Small intestine (tissue), 7 donors: ENCODE results near the gene HRCT1. TPM values are rescaled to one million over a fixed set of nuclear protein-coding genes. Genes with fewer than 3 reads are reported as not detected.

ENCODE experiments used
- DNase-seq, 2 donors: peaks; one replicate each; pipeline versions ENCODE4 v3.0.0 to v3.0.0-alpha.2; 2013
- FAIRE-seq: peaks from 2 replicates; lab custom pipeline; 2012; peaks lifted over from hg19 to GRCh38; lab: Jason Lieb, UNC
- H3K27ac ChIP-seq, 3 donors: one replicate each; pipeline ENCODE4 v1.5.1; 2013; ENCODE audit warnings: low read length in 2 of 3, mild to moderate bottlenecking in 2 of 3, control low read depth in 1 of 3, inconsistent platforms in 1 of 3, low read depth in 1 of 3, moderate library complexity in 1 of 3
- H3K27me3 ChIP-seq, 3 donors: one replicate each; pipeline ENCODE4 v1.6.1; 2013; ENCODE audit warnings: low read length in 3 of 3, inconsistent platforms in 1 of 3; ENCODE audit not compliant: control insufficient read depth in 3 of 3, insufficient read depth in 3 of 3
- H3K36me3 ChIP-seq, 3 donors: one replicate each; pipeline ENCODE4 v1.6.1; 2013; ENCODE audit warnings: low read length in 3 of 3, inconsistent platforms in 1 of 3, low read depth in 1 of 3, mild to moderate bottlenecking in 1 of 3, moderate library complexity in 1 of 3; ENCODE audit not compliant: control insufficient read depth in 3 of 3, insufficient read depth in 2 of 3
- H3K4me1 ChIP-seq, 3 donors: one replicate each; pipeline ENCODE4 v1.6.1; 2013; ENCODE audit warnings: low read length in 2 of 3, inconsistent platforms in 1 of 3, low read depth in 1 of 3, mild to moderate bottlenecking in 1 of 3, moderate library complexity in 1 of 3; ENCODE audit not compliant: control insufficient read depth in 3 of 3, insufficient read depth in 2 of 3
- H3K4me3 ChIP-seq, 3 donors: one replicate each; pipeline ENCODE4 v1.5.1; 2013; ENCODE audit warnings: low read length in 3 of 3, control low read depth in 1 of 3, inconsistent platforms in 1 of 3, low read depth in 1 of 3, mild to moderate bottlenecking in 1 of 3, moderate library complexity in 1 of 3
- H3K9me3 ChIP-seq, 2 donors: one replicate each; pipeline ENCODE4 v1.6.1; 2013; ENCODE audit warnings: low read depth in 1 of 2, low read length in 1 of 2; ENCODE audit not compliant: control insufficient read depth in 2 of 2, insufficient read depth in 1 of 2
- WGBS, 3 donors: extraction: QIAGEN DNeasy Blood & Tissue Kit; methylation state at CpG; one replicate each; pipeline ENCODE4 v1.1.7; 2013; 5-methylcytosine and 5-hydroxymethylcytosine counted together
- polyA plus RNA-seq, 4 donors: library from polyadenylated mRNA; stranded (reverse) in 3 of 4; unstranded in 1 of 4; fragments of 200-250 nt in 3 of 4; fragments of 120-200 nt in 1 of 4; gene quantifications; one replicate each; pipeline versions ENCODE4 v1.2.1 to v1.2.3, GENCODE V29; 2013
- donor health status: healthy with polysubstance abuse.
- donor health status: control.
- donor health status: control.
- donor health status: Bipolar disorder and iron deficiency.
- donor health status: healthy.

Gene HRCT1
- polyA plus RNA-seq, 4 donors, result 1.8 to 17.8 (median 7.5) TPM

DNA sequence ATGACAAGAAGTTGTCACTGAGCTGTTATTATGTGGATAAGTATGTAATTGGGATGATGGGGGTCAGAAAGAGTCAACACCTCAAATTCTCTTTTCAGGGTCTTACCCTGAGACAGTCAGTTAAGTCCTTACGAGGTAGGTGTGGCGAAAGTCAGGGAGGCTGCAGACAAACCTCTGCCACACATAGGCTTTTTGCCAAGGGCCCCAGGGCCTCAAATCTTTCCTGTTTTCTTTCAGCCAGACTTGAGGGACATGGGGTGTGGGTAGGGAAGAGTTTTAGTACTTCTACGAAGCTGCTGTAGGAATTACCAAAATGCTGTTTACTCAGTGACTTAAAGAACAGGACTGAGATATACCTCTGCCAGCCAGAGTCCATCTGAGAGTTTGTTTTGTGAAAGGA lies 38.2 kb downstream of the HRCT1 start:
- no peak overlapping the region for H3K27ac ChIP-seq
- H3K36me3 ChIP-seq, result no peaks in the 10 kb centered on the region
- FAIRE-seq, result no peak
- H3K4me1 ChIP-seq, result peaks cover 11 to 40% (median 12%) of the 10 kb centered on the region in 3 donors
- DNase-seq, result no peak
- no peaks in the 10 kb centered on the region for H3K27me3 ChIP-seq
- no peak overlapping the region for H3K4me3 ChIP-seq
- WGBS, 3 donors, result 50 to 75% (median 60%) methylated on average over 3 of the region's 3 CpGs
- H3K9me3 ChIP-seq, result no peaks in the 10 kb centered on the region

DNA sequence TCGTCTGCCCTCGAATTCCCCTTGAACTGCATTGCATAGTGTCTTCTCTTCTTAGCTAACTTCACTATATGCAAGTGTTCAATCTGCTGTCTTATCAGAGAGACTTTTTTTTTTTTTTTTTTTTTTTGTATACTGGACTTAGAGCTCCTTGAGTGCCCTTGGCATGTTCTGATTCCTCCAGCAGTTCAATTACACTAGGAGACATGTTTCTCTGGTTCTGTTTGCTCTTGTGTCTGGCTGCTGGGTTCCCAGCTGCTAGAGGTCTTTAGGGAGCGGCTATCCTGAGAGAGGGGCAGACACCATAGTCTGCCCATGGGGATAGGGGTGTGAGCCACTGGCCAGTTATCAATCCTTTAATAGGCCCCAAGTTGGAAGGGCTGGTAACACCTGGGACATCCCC lies 38.8 kb downstream of the HRCT1 start:
- H3K4me3 ChIP-seq, result no peak overlapping the region
- peak overlapping the region; percentile 51 to 84 (median 71) for H3K27ac ChIP-seq
- H3K4me1 ChIP-seq, result peaks cover 11 to 39% (median 11%) of the 10 kb centered on the region in 3 donors
- H3K36me3 ChIP-seq, result no peaks in the 10 kb centered on the region
- FAIRE-seq, result no peak
- DNase-seq, result peak; percentile 48 to 76
- no peaks in the 10 kb centered on the region for H3K27me3 ChIP-seq
- H3K9me3 ChIP-seq, result no peaks in the 10 kb centered on the region
- WGBS, 3 donors, result 37 to 76% (median 55%) methylated on average over 3 of the region's 3 CpGs

- Histone ChIP-seq H3K4me3 (peak overlapping the region in 1 of 3 donors; percentile 1), H3K27ac (peak overlapping the region; percentile 51 to 84 (median 71)), H3K4me1 (peaks cover 8 to 33% (median 9%) of the 10 kb centered on the region in 3 donors), H3K9me3 (no peaks in the 10 kb centered on the region), H3K27me3 (no peaks in the 10 kb centered on the region), H3K36me3 (no peaks in the 10 kb centered on the region)
- no peak for FAIRE-seq
- WGBS, 3 donors, result 29 to 33% (median 30%) methylated on average over 10 of the region's 10 CpGs
- peak; percentile 80 to 88 for DNase-seq
Measured at GRCh38 chr9:35945341-35946018, 39.5 kb downstream of the HRCT1 start.

DNA sequence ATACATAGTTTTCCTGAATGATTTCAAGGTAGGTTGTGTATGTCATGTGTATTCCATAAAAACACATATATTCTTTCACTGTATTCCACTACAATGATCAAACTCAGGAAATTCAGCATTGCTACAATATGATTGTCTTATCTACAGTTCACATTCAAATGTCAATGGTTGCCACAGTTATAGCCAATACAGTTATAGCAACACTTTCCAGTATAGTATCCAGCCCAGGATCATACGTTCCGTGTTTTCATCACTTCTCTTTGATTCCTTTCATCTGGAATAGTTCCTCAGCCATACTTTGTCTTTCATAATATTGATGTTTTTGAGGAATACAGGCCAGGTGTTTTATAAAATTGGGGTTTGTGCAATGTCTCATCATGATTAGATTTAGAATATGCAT lies 42.4 kb downstream of the HRCT1 start:
- FAIRE-seq (no peak), DNase-seq (no peak)
- H3K4me3 ChIP-seq, result no peak overlapping the region
- no peaks in the 10 kb centered on the region for H3K9me3 ChIP-seq
- peaks cover 5 to 23% (median 6%) of the 10 kb centered on the region in 3 donors for H3K4me1 ChIP-seq
- no peaks in the 10 kb centered on the region for H3K36me3 ChIP-seq
- H3K27ac ChIP-seq, result no peak overlapping the region
- WGBS, 3 donors, result 76 to 93% (median 87%) methylated on average over 2 of the region's 2 CpGs
- H3K27me3 ChIP-seq, result no peaks in the 10 kb centered on the region

DNA sequence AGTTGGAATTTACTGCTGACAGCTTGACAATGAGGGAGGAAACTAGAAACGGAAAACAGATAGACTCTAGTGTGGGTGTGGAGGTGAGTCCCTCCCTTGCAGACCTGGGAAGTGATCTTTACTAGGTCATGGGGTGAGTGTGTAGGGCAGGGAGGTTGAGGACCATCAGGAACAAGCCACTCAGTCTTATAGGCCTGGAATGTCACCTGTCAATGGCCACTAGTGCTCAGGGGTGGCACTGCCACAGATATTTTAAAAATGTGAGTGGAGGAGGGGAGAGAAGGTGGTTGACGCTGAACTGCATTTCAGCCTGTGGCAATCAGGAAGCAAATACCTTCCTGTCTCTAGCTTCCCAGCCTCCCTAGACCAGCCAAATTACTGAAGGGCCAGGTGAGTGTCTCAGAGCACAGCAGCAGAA lies 42.9 kb downstream of the HRCT1 start:
- H3K36me3 ChIP-seq, result no peaks in the 10 kb centered on the region
- DNase-seq (no peak), FAIRE-seq (no peak)
- no peak overlapping the region for H3K27ac ChIP-seq
- H3K4me3 ChIP-seq, result no peak overlapping the region
- 44 to 59% (median 58%) methylated on average over 2 of the region's 2 CpGs for WGBS, 3 donors
- H3K9me3 ChIP-seq, result no peaks in the 10 kb centered on the region
- H3K27me3 ChIP-seq, result no peaks in the 10 kb centered on the region
- H3K4me1 ChIP-seq, result peaks cover 5 to 23% (median 6%) of the 10 kb centered on the region in 3 donors

GRCh38 chr9:35951736-35952135 lies 45.7 kb downstream of the HRCT1 start:
- no peaks in the 10 kb centered on the region for H3K9me3 ChIP-seq
- no peaks in the 10 kb centered on the region for H3K36me3 ChIP-seq
- no peaks in the 10 kb centered on the region for H3K27me3 ChIP-seq
- no peak overlapping the region for H3K27ac ChIP-seq
- 50 to 59% (median 58%) methylated on average over 6 of the region's 6 CpGs for WGBS, 3 donors
- peaks cover 0 to 5% (median 2%) of the 10 kb centered on the region in 3 donors for H3K4me1 ChIP-seq
- no peak for FAIRE-seq
- no peak overlapping the region for H3K4me3 ChIP-seq
- DNase-seq, result no peak

DNA sequence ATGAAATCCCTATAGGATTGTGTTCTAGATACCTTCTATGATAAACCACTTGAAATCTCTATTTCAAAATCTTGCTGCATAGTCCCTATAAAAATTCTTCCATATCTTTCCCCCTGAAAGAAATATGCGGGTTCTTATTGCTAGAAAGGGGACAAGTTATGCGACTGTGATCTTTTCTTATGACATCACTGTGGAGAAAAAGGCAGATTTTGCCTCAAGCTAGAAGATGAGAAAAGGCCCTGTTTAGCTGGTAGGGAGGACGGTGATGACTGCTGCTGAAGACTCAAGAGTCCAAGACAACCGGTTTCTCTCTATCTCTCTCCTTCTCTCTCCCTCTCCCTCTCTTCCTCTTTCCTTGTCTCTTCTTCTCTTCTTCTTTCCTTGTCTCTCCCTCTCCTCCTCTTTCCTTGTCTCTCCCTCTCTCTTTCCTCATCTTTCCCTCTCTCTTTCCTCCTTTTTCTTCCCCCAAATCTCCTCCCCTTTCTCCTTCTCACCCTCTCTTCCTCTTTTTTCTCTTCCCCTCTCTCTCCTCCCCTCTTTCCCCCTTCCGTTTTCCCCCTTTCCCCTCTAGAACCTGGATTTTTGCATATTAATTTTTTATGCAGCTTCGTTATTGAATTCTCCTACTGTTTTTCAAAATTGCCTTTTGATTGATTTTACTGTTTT lies 46.7 kb downstream of the HRCT1 start:
- H3K4me3 ChIP-seq, result no peak overlapping the region
- no peaks in the 10 kb centered on the region for H3K27me3 ChIP-seq
- no peaks in the 10 kb centered on the region for H3K9me3 ChIP-seq
- H3K4me1 ChIP-seq, result peaks cover 0 to 5% (median 2%) of the 10 kb centered on the region in 3 donors
- no peaks in the 10 kb centered on the region for H3K36me3 ChIP-seq
- H3K27ac ChIP-seq, result no peak overlapping the region
- 80 to 86% (median 82%) methylated on average over 6 of the region's 6 CpGs for WGBS, 3 donors
- FAIRE-seq (no peak), DNase-seq (no peak)

DNA sequence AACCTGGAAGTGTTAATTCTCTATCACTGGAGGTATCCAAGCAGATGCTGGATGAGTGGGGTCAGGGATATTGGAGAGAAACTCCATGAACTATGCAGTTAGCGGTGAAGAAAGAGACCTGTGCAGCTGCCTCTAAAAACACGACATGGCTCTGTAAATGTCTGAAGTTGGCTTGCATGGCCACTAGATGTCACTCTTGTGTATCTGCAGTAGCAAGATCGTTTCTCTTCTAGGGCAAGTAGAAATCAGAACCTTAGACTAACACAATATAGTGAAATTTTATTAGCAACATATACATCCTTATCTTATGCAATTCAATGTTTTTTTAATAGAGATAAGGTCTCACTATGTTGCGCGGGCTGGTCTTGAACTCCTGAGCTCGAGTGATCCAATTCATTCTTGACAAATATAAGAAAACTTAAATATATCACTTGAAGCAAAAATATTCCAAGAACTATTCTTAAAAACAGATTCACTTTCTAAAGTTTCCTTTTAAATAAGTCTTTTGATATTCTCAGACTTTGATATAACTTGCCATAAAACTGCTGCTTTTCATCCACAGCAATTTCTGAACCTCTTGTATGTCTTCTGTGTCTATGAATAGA lies 49.0 kb downstream of the HRCT1 start:
- no peaks in the 10 kb centered on the region for H3K9me3 ChIP-seq
- H3K36me3 ChIP-seq, result no peaks in the 10 kb centered on the region
- H3K4me3 ChIP-seq, result no peak overlapping the region
- 0 to 9% (median 7%) methylated on average over 6 of the region's 6 CpGs for WGBS, 3 donors
- DNase-seq, result peak; percentile 76 to 84
- H3K4me1 ChIP-seq, result peaks cover 0 to 14% (median 0%) of the 10 kb centered on the region in 3 donors
- H3K27ac ChIP-seq, result no peak overlapping the region
- no peak for FAIRE-seq
- no peaks in the 10 kb centered on the region for H3K27me3 ChIP-seq
